Panc1 (cell line): ENCODE measurements around the gene CHRNE. TPM values are rescaled to one million over a fixed set of nuclear protein-coding genes. Genes with fewer than 3 reads are reported as not detected.

ENCODE experiments used
- ATAC-seq: fragments of 200-7000 bp; cut with Tn5 transposase; 2 replicates; pipeline ENCODE4 v1.9.1; 2020; ENCODE audit warnings: mild to moderate bottlenecking, moderate library complexity
- BruUV-seq: library from RNA; stranded (reverse); fragments of 400-500 nt; replicated peaks from 2 replicates; lab custom pipeline; 2021; lab: Mats Ljungman, UMichigan
- CTCF ChIA-PET: fragments of 300-600 bp; sonication (Branson Sonifier 250); formaldehyde crosslinking; loops from one replicate; lab custom pipeline; 2022; ENCODE audit warnings: antibody characterized with exemption; lab: Charles Lee
- POLR2A ChIA-PET: fragments of 300-600 bp; sonication (Branson Sonifier 250); formaldehyde crosslinking; loops from one replicate; lab custom pipeline; 2022; ENCODE audit warnings: antibody characterized with exemption; lab: Charles Lee
- DNase-seq: peaks from one replicate; pipeline ENCODE4 v3.0.0-alpha.2; 2010; ENCODE audit warnings: low read depth, low spot score
- H3K27ac ChIP-seq: 2 replicates; pipeline ENCODE4 v1.5.1; 2011; ENCODE audit warnings: mild to moderate bottlenecking, low read length, inconsistent platforms
- H3K27me3 ChIP-seq: fragments of 200-500 bp; sonication (Bioruptor generic); 2 replicates; pipeline ENCODE4 v1.6.0; 2014; ENCODE audit warnings: low read length, inconsistent platforms; ENCODE audit not compliant: control insufficient read depth, insufficient read depth
- H3K36me3 ChIP-seq: fragments of 200-500 bp; sonication (Bioruptor generic); 2 replicates; pipeline ENCODE4 v1.5.1; 2014; ENCODE audit warnings: inconsistent platforms, mild to moderate bottlenecking, low read length, moderate library complexity; ENCODE audit not compliant: control insufficient read depth, insufficient read depth
- H3K4me1 ChIP-seq: 2 replicates; pipeline ENCODE4 v1.5.1; 2011; ENCODE audit warnings: inconsistent platforms, mild to moderate bottlenecking, low read length, moderate library complexity; ENCODE audit not compliant: control insufficient read depth, insufficient read depth
- H3K4me3 ChIP-seq, 2 experiments: 2 replicates each; pipeline ENCODE4 v1.5.1; 2011 to 2012; ENCODE audit warnings: low read depth in 2 of 2, low read length in 2 of 2, mild to moderate bottlenecking in 2 of 2, inconsistent platforms in 1 of 2, moderate library complexity in 1 of 2
- H3K9me3 ChIP-seq: fragments of 200-500 bp; sonication (Bioruptor generic); 2 replicates; pipeline ENCODE4 v1.5.1; 2014; ENCODE audit warnings: low read depth, mild to moderate bottlenecking, inconsistent platforms, low read length, moderate library complexity; ENCODE audit not compliant: control insufficient read depth, insufficient read depth
- POLR2AphosphoS5 ChIP-seq: IDR thresholded peaks from 2 replicates; pipeline ENCODE4 v1.6.1; 2012; ENCODE audit warnings: mild to moderate bottlenecking, low read depth, low read length, moderate library complexity
- SIN3A ChIP-seq: IDR thresholded peaks from 2 replicates; pipeline ENCODE4 v1.6.1; 2012; ENCODE audit warnings: low read depth, mild to moderate bottlenecking, low read length, moderate library complexity, borderline replicate concordance; ENCODE audit not compliant: insufficient read depth
- TCF7L2 ChIP-seq: IDR thresholded peaks from 2 replicates; pipeline ENCODE4 v1.6.1; 2011; ENCODE audit warnings: mild to moderate bottlenecking, low read depth, low read length, inconsistent platforms
- in situ Hi-C: cut with HindIII; loops from 2 replicates; pipeline ENCODE4 v1.10.0; 2016; ENCODE audit warnings: low sequenced_read_pairs, low pct_unique_long_range_greater_than_20kb
- intact Hi-C: fragments of 100-400 bp; cut with micrococcal nuclease; formaldehyde crosslinking; loops from one replicate; pipeline ENCODE4 v1.10.0; 2022; ENCODE audit not compliant: unreplicated experiment
- total RNA-seq: library from RNA; stranded (reverse); gene quantifications from one replicate; pipeline ENCODE4 v1.2.1, GENCODE V29; 2021; ENCODE audit not compliant: unreplicated experiment
- TF ChIP-seq, protein P1 (sequence below), 2 experiments: IDR thresholded peaks; 2 replicates each; pipeline ENCODE4 v1.6.1; 2011 to 2012; ENCODE audit warnings: low read depth in 2 of 2, control low read depth in 1 of 2, low read length in 1 of 2, mild to moderate bottlenecking in 1 of 2, moderate library complexity in 1 of 2; ENCODE audit not compliant: insufficient read depth in 1 of 2
- TF ChIP-seq, protein P2 (sequence below): fragments of 450-650 bp; IDR thresholded peaks from 2 replicates; pipeline ENCODE4 v1.5.1; 2017; ENCODE audit warnings: mild to moderate bottlenecking

Gene CHRNE
- total RNA-seq, 1 experiment from 2014 or later: 0.13 TPM

DNA sequence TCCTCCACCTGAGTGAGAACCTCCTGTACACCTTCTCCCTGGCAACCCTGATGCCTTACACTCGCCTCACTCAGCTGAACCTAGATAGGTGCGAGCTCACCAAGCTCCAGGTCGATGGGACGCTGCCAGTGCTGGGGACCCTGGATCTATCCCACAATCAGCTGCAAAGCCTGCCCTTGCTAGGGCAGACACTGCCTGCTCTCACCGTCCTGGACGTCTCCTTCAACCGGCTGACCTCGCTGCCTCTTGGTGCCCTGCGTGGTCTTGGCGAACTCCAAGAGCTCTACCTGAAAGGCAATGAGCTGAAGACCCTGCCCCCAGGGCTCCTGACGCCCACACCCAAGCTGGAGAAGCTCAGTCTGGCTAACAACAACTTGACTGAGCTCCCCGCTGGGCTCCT lies 29.9 kb upstream of the CHRNE start:
- ChIA-PET POLR2A (no interaction called here), CTCF (no interaction called here)
- Histone ChIP-seq H3K4me1 (no peaks in the 10 kb centered on the region), H3K9me3 (no peaks in the 10 kb centered on the region), H3K36me3 (no peaks in the 10 kb centered on the region), H3K27ac (no peak overlapping the region), H3K4me3 (no peak overlapping the region), H3K27me3 (no peaks in the 10 kb centered on the region)
- DNase-seq (no peak), ATAC-seq (no peak)
- BruUV-seq: no TSS peak
- TF ChIP-seq SIN3A (no peak), POLR2AphosphoS5 (no peak), TCF7L2 (no peak)
- TF ChIP-seq, protein P1, sequence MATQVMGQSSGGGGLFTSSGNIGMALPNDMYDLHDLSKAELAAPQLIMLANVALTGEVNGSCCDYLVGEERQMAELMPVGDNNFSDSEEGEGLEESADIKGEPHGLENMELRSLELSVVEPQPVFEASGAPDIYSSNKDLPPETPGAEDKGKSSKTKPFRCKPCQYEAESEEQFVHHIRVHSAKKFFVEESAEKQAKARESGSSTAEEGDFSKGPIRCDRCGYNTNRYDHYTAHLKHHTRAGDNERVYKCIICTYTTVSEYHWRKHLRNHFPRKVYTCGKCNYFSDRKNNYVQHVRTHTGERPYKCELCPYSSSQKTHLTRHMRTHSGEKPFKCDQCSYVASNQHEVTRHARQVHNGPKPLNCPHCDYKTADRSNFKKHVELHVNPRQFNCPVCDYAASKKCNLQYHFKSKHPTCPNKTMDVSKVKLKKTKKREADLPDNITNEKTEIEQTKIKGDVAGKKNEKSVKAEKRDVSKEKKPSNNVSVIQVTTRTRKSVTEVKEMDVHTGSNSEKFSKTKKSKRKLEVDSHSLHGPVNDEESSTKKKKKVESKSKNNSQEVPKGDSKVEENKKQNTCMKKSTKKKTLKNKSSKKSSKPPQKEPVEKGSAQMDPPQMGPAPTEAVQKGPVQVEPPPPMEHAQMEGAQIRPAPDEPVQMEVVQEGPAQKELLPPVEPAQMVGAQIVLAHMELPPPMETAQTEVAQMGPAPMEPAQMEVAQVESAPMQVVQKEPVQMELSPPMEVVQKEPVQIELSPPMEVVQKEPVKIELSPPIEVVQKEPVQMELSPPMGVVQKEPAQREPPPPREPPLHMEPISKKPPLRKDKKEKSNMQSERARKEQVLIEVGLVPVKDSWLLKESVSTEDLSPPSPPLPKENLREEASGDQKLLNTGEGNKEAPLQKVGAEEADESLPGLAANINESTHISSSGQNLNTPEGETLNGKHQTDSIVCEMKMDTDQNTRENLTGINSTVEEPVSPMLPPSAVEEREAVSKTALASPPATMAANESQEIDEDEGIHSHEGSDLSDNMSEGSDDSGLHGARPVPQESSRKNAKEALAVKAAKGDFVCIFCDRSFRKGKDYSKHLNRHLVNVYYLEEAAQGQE (IDR thresholded peaks at IDR 0.05; ENCODE audit: insufficient read depth in 1 of 2, low read depth in 2 of 2, low read length in 1 of 2): no peak
- TF ChIP-seq, protein P2, sequence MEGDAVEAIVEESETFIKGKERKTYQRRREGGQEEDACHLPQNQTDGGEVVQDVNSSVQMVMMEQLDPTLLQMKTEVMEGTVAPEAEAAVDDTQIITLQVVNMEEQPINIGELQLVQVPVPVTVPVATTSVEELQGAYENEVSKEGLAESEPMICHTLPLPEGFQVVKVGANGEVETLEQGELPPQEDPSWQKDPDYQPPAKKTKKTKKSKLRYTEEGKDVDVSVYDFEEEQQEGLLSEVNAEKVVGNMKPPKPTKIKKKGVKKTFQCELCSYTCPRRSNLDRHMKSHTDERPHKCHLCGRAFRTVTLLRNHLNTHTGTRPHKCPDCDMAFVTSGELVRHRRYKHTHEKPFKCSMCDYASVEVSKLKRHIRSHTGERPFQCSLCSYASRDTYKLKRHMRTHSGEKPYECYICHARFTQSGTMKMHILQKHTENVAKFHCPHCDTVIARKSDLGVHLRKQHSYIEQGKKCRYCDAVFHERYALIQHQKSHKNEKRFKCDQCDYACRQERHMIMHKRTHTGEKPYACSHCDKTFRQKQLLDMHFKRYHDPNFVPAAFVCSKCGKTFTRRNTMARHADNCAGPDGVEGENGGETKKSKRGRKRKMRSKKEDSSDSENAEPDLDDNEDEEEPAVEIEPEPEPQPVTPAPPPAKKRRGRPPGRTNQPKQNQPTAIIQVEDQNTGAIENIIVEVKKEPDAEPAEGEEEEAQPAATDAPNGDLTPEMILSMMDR: no peak
- intact Hi-C loops: no loop called here
- in situ Hi-C loops: no loop called here

DNA sequence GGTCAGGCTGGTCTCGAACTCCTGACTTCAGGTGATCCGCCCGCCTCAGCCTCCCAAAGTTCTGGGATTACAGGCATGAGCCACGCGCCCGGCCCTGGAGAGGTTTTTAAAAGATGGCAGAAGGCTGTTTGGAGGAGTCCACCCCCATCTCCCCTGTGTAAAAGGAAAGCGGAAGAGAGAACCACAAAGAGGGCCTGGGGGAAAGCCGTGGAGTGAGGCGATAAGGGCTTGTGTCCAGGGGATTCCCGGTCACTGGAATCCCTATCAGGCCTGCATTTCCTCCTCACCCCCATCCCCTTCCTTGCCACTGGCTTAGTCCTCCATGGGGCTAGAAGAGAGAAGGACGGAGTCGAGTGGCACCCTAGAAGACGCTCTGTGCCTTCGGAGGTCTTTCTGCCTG lies 29.1 kb upstream of the CHRNE start, which contains the start of gene GP1BA:
GP1BA (plus strand) TSS at position 315 of the 400 bp plus-strand sequence. CDS start 328 bp downstream, outside the sequence.
- in situ Hi-C loops (no loop called here), intact Hi-C loops (no loop called here)
- Histone ChIP-seq H3K27ac (no peak within 1 kb of the TSS), H3K9me3 (no peaks in the 10 kb centered on the region), H3K4me3 (no peak within 1 kb of the TSS), H3K4me1 (no peaks in the 10 kb centered on the region), H3K27me3 (no peaks in the 10 kb centered on the region), H3K36me3 (no peaks in the 10 kb centered on the region)
- POLR2A ChIA-PET: no interaction called here
- BruUV-seq: no TSS peak
- ATAC-seq: no peak
- DNase-seq: no peak
- CTCF ChIA-PET: no interaction called here
- no peak for TF ChIP-seq POLR2AphosphoS5
- TF ChIP-seq, protein P1 (IDR thresholded peaks at IDR 0.05; ENCODE audit: insufficient read depth in 1 of 2, low read depth in 2 of 2, low read length in 1 of 2): no peak
- no peak for TF ChIP-seq TCF7L2
- TF ChIP-seq, protein P2: no peak
- no peak for TF ChIP-seq SIN3A
